ENCODE data around the gene PCYT1A.

DNA sequence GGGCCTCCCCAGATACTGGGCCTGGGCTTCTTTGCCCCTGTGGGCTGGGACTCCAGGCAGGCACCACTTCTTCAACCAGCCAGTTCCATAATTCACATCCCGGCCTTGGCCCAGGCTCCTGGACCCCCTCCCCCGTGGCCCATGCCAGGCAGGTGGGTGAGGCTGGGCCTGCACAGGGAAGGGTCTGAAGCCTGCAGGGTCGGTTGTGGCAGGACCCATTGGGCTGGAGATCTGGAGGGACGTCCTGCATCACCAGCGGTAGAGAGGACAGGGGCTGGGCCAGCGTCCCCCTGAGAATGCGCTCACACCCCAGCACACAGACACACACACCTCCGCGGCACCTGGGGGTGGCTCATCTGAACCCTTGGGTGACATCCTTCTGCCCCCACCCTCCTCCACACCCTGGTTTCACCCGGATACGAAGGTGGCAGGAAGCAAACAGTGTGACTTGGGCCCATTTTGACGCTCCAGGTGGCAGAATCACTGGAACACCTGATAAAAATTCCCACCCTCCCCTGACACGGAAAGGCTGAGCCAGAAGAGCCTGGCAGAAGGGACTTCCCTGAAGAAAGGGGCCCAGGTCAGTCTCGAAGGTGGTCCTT, 91.8 kb downstream of the PCYT1A start:
- TF ChIP-seq CTCF (IDR thresholded peaks at IDR 0.05), result no peak
- TF ChIP-seq POLR2A (IDR thresholded peaks at IDR 0.05), result no peak
